GM20000 (cell line): ENCODE data around the gene WDR27.

Experiments used
- DNase-seq: peaks from one replicate; pipeline ENCODE4 v3.0.0; 2012; ENCODE audit warnings: low spot score
- CTCF ChIP-seq: IDR thresholded peaks from 2 replicates; pipeline ENCODE4 v1.5.1; 2012; ENCODE audit warnings: mild to moderate bottlenecking, control low read depth; ENCODE audit errors: extremely low read depth, missing control alignments

WDR27 gene

GRCh38 chr6:169409742-169410312 lies 292.0 kb downstream of the WDR27 start:
- DNase-seq, result no peak
- TF ChIP-seq CTCF, result no peak

DNA sequence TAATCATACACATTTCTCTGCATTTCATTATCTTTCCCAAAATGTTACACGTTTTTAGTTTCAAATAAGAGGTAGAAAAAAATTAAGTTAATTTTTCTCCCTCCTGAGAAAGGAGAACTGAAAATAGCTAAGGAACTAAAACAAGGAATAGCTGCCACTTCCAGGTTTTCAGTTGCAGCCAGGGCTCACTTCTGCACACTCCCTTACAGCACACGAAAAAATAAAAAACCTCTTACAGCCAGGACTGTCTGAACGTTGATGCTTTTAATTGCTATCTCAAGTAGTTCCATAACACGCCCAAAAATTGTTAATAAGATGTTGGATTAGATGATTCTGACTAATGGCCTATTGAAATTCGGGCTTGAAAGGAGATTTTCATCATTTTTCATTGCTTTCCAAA lies 294.5 kb downstream of the WDR27 start:
- no peak for TF ChIP-seq CTCF
- DNase-seq, result no peak
